HEK293T (cell line): Measurements from ENCODE around the gene UNC5B.
A peak's percentile ranks its signal among the peaks of the same experiment; 100 is the strongest.

Source experiments
- CTCF ChIA-PET: fragments of 350-600 bp; formaldehyde crosslinking; extraction: SDS; loops from one replicate; lab custom pipeline; 2021; ENCODE audit warnings: antibody characterized with exemption, inconsistent platforms; lab: Yijun Ruan, JAX
- POLR2A ChIA-PET: fragments of 350-600 bp; formaldehyde crosslinking; extraction: SDS; loops from one replicate; lab custom pipeline; 2020; ENCODE audit warnings: antibody characterized with exemption, inconsistent platforms; lab: Yijun Ruan, JAX
- DNase-seq: peaks from one replicate; pipeline ENCODE4 v3.0.0; 2012; ENCODE audit warnings: mixed read lengths; ENCODE audit errors: extremely low spot score
- ARNT ChIP-seq: fragments of 450-650 bp; IDR thresholded peaks from 2 replicates; pipeline ENCODE4 v1.6.1; 2017; ENCODE audit warnings: mild to moderate bottlenecking
- BHLHE40 ChIP-seq: fragments of 450-650 bp; IDR thresholded peaks from 2 replicates; pipeline ENCODE4 v1.6.1; 2016; ENCODE audit warnings: mild to moderate bottlenecking, moderate library complexity, borderline replicate concordance
- CTBP1 ChIP-seq: fragments of 450-650 bp; IDR thresholded peaks from 2 replicates; pipeline ENCODE4 v1.6.1; 2016; ENCODE audit warnings: borderline replicate concordance
- ELF4 ChIP-seq: fragments of 450-650 bp; IDR thresholded peaks from 2 replicates; pipeline ENCODE4 v1.6.1; 2017; ENCODE audit warnings: antibody characterized with exemption
- FOXA1 ChIP-seq: fragments of 450-650 bp; IDR thresholded peaks from 2 replicates; pipeline ENCODE4 v1.6.1; 2016; ENCODE audit warnings: mild to moderate bottlenecking
- FOXK2 ChIP-seq: fragments of 450-650 bp; IDR thresholded peaks from 2 replicates; pipeline ENCODE4 v1.6.1; 2016; ENCODE audit warnings: mild to moderate bottlenecking
- FOXM1 ChIP-seq: fragments of 450-650 bp; IDR thresholded peaks from 2 replicates; pipeline ENCODE4 v1.6.1; 2017; ENCODE audit warnings: mild to moderate bottlenecking, borderline replicate concordance
- HDGF ChIP-seq: fragments of 450-650 bp; IDR thresholded peaks from 2 replicates; pipeline ENCODE4 v1.6.1; 2017; ENCODE audit warnings: antibody characterized with exemption, borderline replicate concordance
- L3MBTL2 ChIP-seq: fragments of 450-650 bp; conservative IDR thresholded peaks from 2 replicates; pipeline ENCODE4 v1.6.1; 2016; ENCODE audit warnings: mild to moderate bottlenecking
- LEF1 ChIP-seq: fragments of 450-650 bp; IDR thresholded peaks from 2 replicates; pipeline ENCODE4 v1.6.1; 2017; ENCODE audit warnings: mild to moderate bottlenecking, borderline replicate concordance
- NFRKB ChIP-seq: fragments of 450-650 bp; IDR thresholded peaks from 2 replicates; pipeline ENCODE4 v1.6.1; 2016; ENCODE audit warnings: mild to moderate bottlenecking, moderate library complexity
- PKNOX1 ChIP-seq: fragments of 450-650 bp; IDR thresholded peaks from 2 replicates; pipeline ENCODE4 v1.6.1; 2016
- SP1 ChIP-seq: fragments of 450-650 bp; IDR thresholded peaks from 2 replicates; pipeline ENCODE4 v1.6.1; 2017
- SUZ12 ChIP-seq: fragments of 450-650 bp; IDR thresholded peaks from 2 replicates; pipeline ENCODE4 v1.6.1; 2016; ENCODE audit warnings: mild to moderate bottlenecking
- TARDBP ChIP-seq: fragments of 450-650 bp; IDR thresholded peaks from 2 replicates; pipeline ENCODE4 v1.6.1; 2016
- ZNF384 ChIP-seq: fragments of 450-650 bp; IDR thresholded peaks from 2 replicates; pipeline ENCODE4 v1.6.1; 2016

UNC5B gene

GRCh38 chr10:71212318-71213126 lies at the start of gene UNC5B:
Gene UNC5B (plus strand): TSS chr10:71212570. CDS start chr10:71212986, 416 bp downstream.
- TF ChIP-seq NFRKB (no peak), PKNOX1 (no peak), SP1 (no peak), CTBP1 (no peak), L3MBTL2 (no peak), FOXA1 (no peak), HDGF (no peak), ZNF384 (no peak), SUZ12 (no peak), BHLHE40 (no peak), ELF4 (no peak), LEF1 (peak; percentile 83; the same call in 1 of the 2 replicates), FOXK2 (no peak), TARDBP (no peak), ARNT (0 out of 2 replicates have a peak, but pooled peaks have one; percentile 43), FOXM1 (peak; percentile 60; the same call in 1 of the 2 replicates)
- peak; percentile 88 for DNase-seq
- CTCF ChIA-PET, result no interaction called here
- POLR2A ChIA-PET, result interaction anchor here (0.7 to 1.4 kb wide), 4 partner anchors 23 to 81 kb away, joined by 3 to 8 read pairs (median 6); no protein-coding TSS in a partner anchor

- DNase-seq, result no peak
- POLR2A ChIA-PET, result no interaction called here
These were observed 38.9 kb upstream of the UNC5B start for GRCh38 chr10:71173466-71173865.

GRCh38 chr10:71176661-71177060 lies 35.7 kb upstream of the UNC5B start:
- TF ChIP-seq ZNF384, result no peak
- no peak for TF ChIP-seq FOXK2
- no peak for TF ChIP-seq HDGF
- TF ChIP-seq TARDBP, result no peak
- no peak for TF ChIP-seq FOXA1
- TF ChIP-seq L3MBTL2, result no peak
- no peak for TF ChIP-seq FOXM1
- TF ChIP-seq PKNOX1, result no peak
- TF ChIP-seq BHLHE40, result no peak
- no peak for DNase-seq
- POLR2A ChIA-PET, result no interaction called here
- CTCF ChIA-PET, result no interaction called here

More at GRCh38 chr10:71173466-71173865, 38.9 kb upstream of the UNC5B start:
- CTCF ChIA-PET, result interaction anchor here (0.6 kb wide), 1 partner anchor 286 kb away, joined by 3 read pairs; no protein-coding TSS in a partner anchor
- TF ChIP-seq ZNF384 (no peak), LEF1 (no peak), PKNOX1 (no peak), SUZ12 (no peak), SP1 (no peak), NFRKB (no peak), TARDBP (no peak), L3MBTL2 (no peak), ELF4 (no peak), FOXK2 (no peak), ARNT (no peak), CTBP1 (no peak)

- TF ChIP-seq NFRKB (no peak), ZNF384 (no peak), FOXM1 (no peak), TARDBP (no peak), ELF4 (no peak), SUZ12 (no peak), L3MBTL2 (no peak), SP1 (no peak), CTBP1 (no peak)
- POLR2A ChIA-PET, result no interaction called here
- DNase-seq, result no peak
- CTCF ChIA-PET, result no interaction called here
These were observed 34.6 kb upstream of the UNC5B start for GRCh38 chr10:71177651-71178199.

- DNase-seq, result no peak
- CTCF ChIA-PET, result interaction anchor here (0.6 to 1.0 kb wide), 2 partner anchors 10 to 55 kb away, joined by 3 read pairs; no protein-coding TSS in a partner anchor
- POLR2A ChIA-PET, result no interaction called here
- TF ChIP-seq HDGF (no peak), FOXM1 (no peak), ELF4 (no peak), SP1 (no peak), TARDBP (no peak), FOXK2 (no peak), L3MBTL2 (no peak), BHLHE40 (no peak), NFRKB (no peak), PKNOX1 (no peak), ZNF384 (no peak), FOXA1 (no peak), CTBP1 (no peak), ARNT (no peak), LEF1 (no peak), SUZ12 (no peak)
These were observed 33.5 kb upstream of the UNC5B start for GRCh38 chr10:71178880-71179279.
